Measurements from ENCODE around the gene UROC1.

The UROC1 gene

DNA sequence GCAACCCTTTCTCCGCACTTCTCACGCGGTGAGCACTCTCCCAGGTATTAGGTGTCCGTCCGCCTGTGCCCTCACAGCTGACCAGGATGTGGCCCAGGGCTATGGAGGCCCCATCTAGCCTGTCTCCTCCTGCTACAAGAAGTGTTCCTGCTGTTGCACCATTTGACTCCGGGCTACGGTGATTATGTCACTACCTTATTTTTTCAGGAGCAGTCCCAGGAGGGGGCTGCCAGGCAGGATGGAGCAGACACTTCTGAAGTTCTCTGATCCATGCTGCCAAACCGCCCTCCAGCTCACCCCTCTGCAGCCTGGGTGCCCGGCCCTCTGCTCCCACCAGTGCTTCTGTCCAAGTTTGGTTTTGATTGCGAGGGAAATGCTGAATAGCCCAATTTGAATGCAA, 78.8 kb downstream of the UROC1 start:
- no peak for FAIRE-seq

DNA sequence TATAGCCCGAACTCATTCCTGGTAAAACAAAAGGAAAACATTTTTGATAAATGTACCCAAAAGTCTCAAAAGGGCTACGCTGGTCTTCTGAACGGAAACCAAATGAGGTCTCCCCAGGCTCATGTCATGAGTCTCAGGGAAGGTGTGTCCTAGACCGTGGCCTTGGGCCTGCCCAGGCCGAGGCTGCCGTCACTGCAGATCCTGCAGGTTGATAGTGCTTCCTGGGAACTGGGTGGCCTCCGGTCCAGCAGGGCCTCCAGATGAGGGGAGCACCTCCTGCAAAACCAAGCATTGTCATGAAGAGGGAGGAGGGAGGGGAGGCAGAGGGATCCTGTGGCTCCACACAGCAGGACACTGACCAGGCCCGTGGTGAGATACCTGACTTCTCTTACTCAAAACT, 79.4 kb downstream of the UROC1 start:
- no peak for FAIRE-seq

DNA sequence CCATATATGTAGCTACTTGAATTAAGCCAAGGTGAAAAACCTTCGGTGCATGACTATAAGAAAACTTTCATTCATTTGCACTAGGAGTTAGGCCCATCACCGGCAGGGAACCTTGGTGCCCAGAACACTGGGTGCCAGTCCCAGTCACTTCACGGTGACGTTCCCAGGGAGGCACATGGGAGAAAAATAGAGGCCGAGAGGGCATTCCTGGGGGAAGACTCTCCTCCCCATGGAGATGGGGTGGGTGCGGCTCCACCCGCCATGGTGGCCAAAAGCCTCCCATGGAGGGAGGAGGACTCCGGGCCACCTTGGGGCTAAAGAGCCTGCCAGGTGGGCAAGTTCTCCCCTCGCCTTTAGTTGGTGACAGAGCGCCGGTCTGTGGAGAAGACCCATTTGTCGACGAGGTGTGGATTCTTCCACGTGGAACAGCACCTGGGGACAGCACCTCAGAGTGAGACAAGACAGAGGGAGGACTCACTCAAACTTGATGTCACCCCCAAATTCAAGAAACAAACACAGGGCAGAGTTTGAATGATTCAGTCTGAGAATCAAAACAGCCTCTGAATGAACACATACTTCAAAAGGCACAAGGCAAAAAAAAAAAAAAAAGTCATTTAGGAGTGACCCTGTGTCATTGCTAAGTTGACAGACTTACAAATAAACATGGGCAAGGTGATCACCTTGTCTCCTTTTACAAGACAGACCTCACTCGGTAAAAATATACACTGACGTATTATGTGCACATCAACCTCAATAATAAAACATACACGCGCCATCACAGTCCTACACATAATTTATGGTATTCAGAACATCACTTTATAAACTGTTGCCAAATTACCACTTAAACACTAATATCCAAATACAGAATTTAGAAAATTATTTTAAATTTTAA, 80.5 kb downstream of the UROC1 start:
- FAIRE-seq, result no peak

DNA sequence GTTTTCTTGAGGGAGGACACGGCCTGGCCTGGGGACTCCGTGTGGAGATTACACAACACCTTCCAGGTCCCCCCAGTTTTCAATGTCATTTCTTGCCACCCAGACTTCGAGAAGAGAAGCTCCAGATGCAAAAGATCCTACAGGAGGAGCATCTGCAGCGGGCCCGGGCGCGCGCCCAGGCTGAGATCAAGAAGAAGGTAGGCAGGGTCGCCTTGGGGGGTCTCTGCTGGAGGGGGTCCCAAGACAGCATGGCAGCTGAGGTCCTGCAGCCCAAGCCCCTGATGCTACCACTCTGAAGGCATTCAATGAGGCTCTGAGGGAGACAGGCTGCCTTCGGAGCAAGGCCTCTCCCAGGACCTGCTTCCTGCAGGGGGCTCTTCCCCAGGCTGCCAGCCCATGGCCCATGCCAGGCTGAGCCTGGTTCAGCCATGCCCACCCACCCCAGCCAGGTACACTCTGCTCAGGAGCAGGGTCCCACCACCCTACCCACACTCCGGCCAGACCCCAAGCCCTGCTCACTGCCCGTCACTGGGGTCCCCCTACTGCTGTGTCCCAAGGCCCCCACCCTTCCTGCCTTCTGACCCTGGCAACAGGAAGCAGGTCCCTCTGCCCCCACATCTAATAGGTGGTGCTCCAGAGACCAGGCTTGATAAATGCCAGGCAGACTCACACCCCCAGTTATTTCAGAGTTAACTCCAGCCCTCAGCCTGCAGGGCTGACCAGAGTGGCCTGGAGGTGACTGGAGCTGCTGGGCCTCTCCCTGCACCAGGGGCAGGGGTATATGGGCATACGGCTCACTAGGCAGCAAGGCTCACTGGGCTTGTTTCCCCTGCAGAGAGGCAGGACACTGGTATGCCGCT, 81.9 kb downstream of the UROC1 start:
- no peak for FAIRE-seq

DNA sequence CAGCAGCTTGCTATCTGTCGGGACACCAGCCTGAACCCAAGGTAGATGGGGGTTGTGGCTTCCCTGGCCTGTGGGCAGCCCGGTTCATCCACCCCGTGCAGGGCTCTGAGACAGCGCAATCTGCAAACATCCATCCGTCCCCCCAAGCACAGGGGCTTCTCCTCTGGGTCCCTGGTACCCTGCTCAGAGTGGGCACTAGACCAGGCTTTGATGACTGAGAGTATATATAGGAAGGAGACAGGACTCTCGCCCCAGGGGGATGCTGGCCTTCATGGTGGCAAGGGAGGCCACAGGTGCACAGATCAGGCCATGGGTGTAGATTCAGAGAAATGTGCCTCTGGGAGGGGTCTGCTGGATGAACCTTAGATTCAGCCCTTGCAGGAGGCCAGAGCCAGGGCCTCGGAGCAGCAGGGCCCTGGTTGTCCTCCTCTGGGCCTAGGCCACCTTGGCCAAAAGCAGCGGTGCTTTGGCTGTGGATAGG, 82.6 kb downstream of the UROC1 start:
- FAIRE-seq, result no peak

DNA sequence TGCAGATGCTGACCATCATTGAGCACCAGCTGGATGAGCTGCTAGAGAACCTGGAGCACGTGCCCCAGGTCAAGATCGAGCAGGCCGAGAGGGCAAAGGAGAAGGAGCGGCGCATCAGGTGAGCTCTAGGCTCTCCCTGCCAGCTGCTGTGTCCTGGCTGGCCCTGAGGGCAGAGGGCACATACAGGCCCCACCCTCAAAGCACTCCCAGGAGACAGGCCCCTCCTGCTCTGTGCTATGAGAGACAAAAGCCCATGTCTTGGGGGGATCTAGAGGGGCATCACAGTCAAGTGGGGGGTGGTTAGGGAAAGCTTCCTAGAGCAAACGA, 83.3 kb downstream of the UROC1 start:
- FAIRE-seq, result no peak

DNA sequence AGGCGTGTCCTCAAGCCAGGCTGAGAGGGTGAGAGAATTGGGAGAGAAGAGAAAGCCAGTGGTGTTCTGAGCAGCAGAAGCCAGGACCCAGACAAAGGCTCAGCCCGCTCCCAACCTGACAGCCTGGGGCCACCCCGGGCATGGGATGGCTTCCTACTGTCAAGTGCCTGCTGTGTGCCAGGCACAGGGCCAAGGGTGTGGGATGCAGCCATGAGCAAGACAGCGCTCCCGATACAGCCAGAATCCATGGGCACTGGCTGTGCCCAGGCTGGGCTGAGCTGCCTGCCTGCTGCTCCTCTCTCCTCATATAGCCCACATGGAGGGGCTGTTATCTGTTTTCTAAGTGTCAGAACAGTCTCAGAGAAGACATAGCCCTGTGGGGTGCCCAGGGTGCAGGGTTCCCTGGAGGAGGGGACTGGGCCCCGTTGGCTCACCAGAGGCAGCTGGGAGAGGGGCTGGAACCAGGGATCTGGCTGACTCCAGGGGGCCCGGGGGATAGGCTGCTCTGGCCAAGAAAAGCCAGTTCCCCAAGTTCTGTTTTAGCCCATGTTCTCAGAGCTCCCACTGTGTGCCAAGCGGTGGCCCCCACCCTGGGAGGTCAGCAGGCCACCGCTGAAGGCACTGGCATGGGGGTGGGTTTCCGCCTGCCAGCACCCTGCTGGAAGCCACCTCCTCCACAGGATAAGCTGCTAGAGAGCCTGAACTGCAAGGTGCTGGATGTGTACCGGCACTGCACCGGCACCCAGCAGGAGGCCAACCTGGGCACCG, 83.9 kb downstream of the UROC1 start:
- FAIRE-seq, result no peak

DNA sequence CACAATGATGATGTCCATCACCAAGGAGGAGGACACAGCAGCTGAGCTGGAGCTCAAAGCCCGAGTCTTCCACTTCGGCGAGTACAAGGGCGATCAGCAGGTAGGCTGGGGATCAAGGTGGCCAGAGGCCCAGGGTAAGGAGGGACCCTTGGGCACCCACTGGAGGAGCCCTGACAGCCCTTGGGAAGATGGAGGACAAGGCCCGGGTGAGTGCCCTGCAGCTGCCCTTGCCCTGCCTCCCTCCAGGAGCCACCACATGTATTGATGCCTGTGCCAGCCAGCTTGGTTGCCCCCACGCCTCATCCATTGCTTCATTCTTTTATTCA, 84.5 kb downstream of the UROC1 start:
- FAIRE-seq, result no peak

DNA sequence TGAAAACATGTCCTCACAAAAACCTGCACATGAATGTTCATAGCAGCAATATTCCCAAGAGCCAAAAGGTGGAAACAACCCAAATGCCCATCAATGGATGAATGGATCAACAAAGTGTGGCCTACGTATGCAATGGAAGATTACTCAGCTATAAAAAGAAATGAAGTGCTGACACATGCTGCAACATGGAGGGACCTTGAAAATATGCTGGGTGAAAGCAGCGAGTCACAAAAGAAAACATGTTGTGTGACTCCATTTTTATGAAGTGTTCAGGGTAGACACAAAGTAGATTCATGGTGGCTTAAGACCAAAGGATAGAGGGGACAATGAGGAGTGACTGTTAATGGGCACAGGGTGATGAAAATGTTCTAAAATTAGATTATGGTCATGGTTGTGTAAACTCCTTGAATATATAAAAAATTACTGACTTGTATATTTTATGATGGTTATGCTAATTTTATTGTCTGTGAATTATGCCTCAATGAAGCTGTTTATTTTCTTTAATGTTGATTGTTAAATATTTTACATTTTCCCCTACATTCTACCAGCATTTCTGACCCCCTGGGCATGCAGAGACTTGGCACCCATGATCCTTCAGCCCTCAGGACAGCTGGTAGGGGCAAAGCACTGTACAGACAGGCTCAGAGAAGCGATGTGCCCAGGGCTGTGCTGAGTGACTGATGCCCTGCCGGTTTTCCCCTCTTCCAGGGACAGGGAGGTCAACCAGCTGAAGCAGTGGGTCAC, 85.0 kb downstream of the UROC1 start:
- no peak for FAIRE-seq
